Panc1 (cell line): ENCODE results near the gene SGPP2. TPM values are rescaled to one million over a fixed set of nuclear protein-coding genes. Genes with fewer than 3 reads are reported as not detected.

Source experiments
- ATAC-seq: fragments of 200-7000 bp; cut with Tn5 transposase; 2 replicates; pipeline ENCODE4 v1.9.1; 2020; ENCODE audit warnings: mild to moderate bottlenecking, moderate library complexity
- BruUV-seq: library from RNA; stranded (reverse); fragments of 400-500 nt; replicated peaks from 2 replicates; lab custom pipeline; 2021; lab: Mats Ljungman, UMichigan
- CTCF ChIA-PET: fragments of 300-600 bp; sonication (Branson Sonifier 250); formaldehyde crosslinking; loops from one replicate; lab custom pipeline; 2022; ENCODE audit warnings: antibody characterized with exemption; lab: Charles Lee
- POLR2A ChIA-PET: fragments of 300-600 bp; sonication (Branson Sonifier 250); formaldehyde crosslinking; loops from one replicate; lab custom pipeline; 2022; ENCODE audit warnings: antibody characterized with exemption; lab: Charles Lee
- DNase-seq: peaks from one replicate; pipeline ENCODE4 v3.0.0-alpha.2; 2010; ENCODE audit warnings: low read depth, low spot score
- H3K27ac ChIP-seq: 2 replicates; pipeline ENCODE4 v1.5.1; 2011; ENCODE audit warnings: mild to moderate bottlenecking, low read length, inconsistent platforms
- H3K27me3 ChIP-seq: fragments of 200-500 bp; sonication (Bioruptor generic); 2 replicates; pipeline ENCODE4 v1.6.0; 2014; ENCODE audit warnings: low read length, inconsistent platforms; ENCODE audit not compliant: control insufficient read depth, insufficient read depth
- H3K36me3 ChIP-seq: fragments of 200-500 bp; sonication (Bioruptor generic); 2 replicates; pipeline ENCODE4 v1.5.1; 2014; ENCODE audit warnings: inconsistent platforms, mild to moderate bottlenecking, low read length, moderate library complexity; ENCODE audit not compliant: control insufficient read depth, insufficient read depth
- H3K4me1 ChIP-seq: 2 replicates; pipeline ENCODE4 v1.5.1; 2011; ENCODE audit warnings: inconsistent platforms, mild to moderate bottlenecking, low read length, moderate library complexity; ENCODE audit not compliant: control insufficient read depth, insufficient read depth
- H3K4me3 ChIP-seq, 2 experiments: 2 replicates each; pipeline ENCODE4 v1.5.1; 2011 to 2012; ENCODE audit warnings: low read depth in 2 of 2, low read length in 2 of 2, mild to moderate bottlenecking in 2 of 2, inconsistent platforms in 1 of 2, moderate library complexity in 1 of 2
- H3K9me3 ChIP-seq: fragments of 200-500 bp; sonication (Bioruptor generic); 2 replicates; pipeline ENCODE4 v1.5.1; 2014; ENCODE audit warnings: low read depth, mild to moderate bottlenecking, inconsistent platforms, low read length, moderate library complexity; ENCODE audit not compliant: control insufficient read depth, insufficient read depth
- POLR2AphosphoS5 ChIP-seq: IDR thresholded peaks from 2 replicates; pipeline ENCODE4 v1.6.1; 2012; ENCODE audit warnings: mild to moderate bottlenecking, low read depth, low read length, moderate library complexity
- SIN3A ChIP-seq: IDR thresholded peaks from 2 replicates; pipeline ENCODE4 v1.6.1; 2012; ENCODE audit warnings: low read depth, mild to moderate bottlenecking, low read length, moderate library complexity, borderline replicate concordance; ENCODE audit not compliant: insufficient read depth
- TCF7L2 ChIP-seq: IDR thresholded peaks from 2 replicates; pipeline ENCODE4 v1.6.1; 2011; ENCODE audit warnings: mild to moderate bottlenecking, low read depth, low read length, inconsistent platforms
- in situ Hi-C: cut with HindIII; loops from 2 replicates; pipeline ENCODE4 v1.10.0; 2016; ENCODE audit warnings: low sequenced_read_pairs, low pct_unique_long_range_greater_than_20kb
- intact Hi-C: fragments of 100-400 bp; cut with micrococcal nuclease; formaldehyde crosslinking; loops from one replicate; pipeline ENCODE4 v1.10.0; 2022; ENCODE audit not compliant: unreplicated experiment
- total RNA-seq: library from RNA; stranded (reverse); gene quantifications from one replicate; pipeline ENCODE4 v1.2.1, GENCODE V29; 2021; ENCODE audit not compliant: unreplicated experiment
- TF ChIP-seq, protein P1 (sequence below): fragments of 450-650 bp; IDR thresholded peaks from 2 replicates; pipeline ENCODE4 v1.5.1; 2017; ENCODE audit warnings: mild to moderate bottlenecking
- TF ChIP-seq, protein P2 (sequence below), 2 experiments: IDR thresholded peaks; 2 replicates each; pipeline ENCODE4 v1.6.1; 2011 to 2012; ENCODE audit warnings: low read depth in 2 of 2, control low read depth in 1 of 2, low read length in 1 of 2, mild to moderate bottlenecking in 1 of 2, moderate library complexity in 1 of 2; ENCODE audit not compliant: insufficient read depth in 1 of 2

Gene SGPP2
- total RNA-seq, 1 experiment from 2014 or later, result 0.05 TPM

DNA sequence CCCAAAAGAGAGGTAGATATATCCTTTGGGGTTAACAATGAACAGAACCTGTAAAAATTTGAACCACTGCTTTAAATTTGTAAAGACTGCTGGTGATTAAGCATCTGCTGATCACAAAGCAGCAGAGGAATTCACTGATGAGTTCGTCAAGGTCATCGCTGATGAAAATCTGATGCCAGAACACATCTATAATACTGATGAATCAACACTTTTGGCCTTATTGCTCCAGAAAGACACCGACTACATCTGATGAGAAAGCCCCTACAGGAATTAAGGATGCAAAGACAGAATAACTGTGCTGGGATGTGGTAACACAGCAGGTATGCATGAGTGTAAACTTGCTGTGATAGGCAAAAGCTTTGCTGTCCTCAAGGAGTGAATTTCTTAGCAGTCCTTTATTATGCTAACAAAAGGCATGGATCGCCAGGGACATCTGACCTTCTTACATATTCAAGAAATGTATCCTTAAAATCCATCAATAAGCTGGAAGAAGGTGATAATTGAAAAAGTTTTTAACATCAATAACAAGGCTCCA lies 30.5 kb upstream of the SGPP2 start:
- CTCF ChIA-PET, result no interaction called here
- POLR2A ChIA-PET, result no interaction called here
- no peak for DNase-seq

DNA sequence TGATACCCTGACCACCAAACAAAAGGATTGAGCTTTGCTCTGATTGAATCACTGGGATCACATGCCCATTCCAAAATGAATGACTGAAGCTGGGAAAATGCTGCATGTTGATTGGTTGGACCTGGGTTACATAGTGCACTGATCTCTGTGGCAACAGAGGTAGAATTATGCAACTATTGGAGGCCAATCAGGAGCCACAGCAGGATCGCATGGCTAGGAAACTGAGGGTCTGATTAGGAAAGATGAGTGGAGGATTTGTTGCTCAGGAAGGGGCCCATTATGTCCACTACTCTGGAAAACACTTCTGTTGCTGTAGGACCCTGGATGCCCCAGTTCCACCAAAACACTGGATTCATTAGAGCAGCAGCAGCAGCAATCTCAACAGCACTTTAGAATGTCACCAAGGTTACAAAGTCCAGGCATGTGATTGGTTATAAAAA lies 25.9 kb upstream of the SGPP2 start:
- Histone ChIP-seq H3K4me3 (no peak overlapping the region), H3K4me1 (no peaks in the 10 kb centered on the region), H3K27me3 (no peaks in the 10 kb centered on the region), H3K9me3 (no peaks in the 10 kb centered on the region), H3K27ac (no peak overlapping the region), H3K36me3 (no peaks in the 10 kb centered on the region)
- ATAC-seq (no peak), DNase-seq (no peak)
- in situ Hi-C loops, result no loop called here
- no TSS peak for BruUV-seq
- TF ChIP-seq, protein P1, sequence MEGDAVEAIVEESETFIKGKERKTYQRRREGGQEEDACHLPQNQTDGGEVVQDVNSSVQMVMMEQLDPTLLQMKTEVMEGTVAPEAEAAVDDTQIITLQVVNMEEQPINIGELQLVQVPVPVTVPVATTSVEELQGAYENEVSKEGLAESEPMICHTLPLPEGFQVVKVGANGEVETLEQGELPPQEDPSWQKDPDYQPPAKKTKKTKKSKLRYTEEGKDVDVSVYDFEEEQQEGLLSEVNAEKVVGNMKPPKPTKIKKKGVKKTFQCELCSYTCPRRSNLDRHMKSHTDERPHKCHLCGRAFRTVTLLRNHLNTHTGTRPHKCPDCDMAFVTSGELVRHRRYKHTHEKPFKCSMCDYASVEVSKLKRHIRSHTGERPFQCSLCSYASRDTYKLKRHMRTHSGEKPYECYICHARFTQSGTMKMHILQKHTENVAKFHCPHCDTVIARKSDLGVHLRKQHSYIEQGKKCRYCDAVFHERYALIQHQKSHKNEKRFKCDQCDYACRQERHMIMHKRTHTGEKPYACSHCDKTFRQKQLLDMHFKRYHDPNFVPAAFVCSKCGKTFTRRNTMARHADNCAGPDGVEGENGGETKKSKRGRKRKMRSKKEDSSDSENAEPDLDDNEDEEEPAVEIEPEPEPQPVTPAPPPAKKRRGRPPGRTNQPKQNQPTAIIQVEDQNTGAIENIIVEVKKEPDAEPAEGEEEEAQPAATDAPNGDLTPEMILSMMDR, result no peak
- TF ChIP-seq, protein P2, sequence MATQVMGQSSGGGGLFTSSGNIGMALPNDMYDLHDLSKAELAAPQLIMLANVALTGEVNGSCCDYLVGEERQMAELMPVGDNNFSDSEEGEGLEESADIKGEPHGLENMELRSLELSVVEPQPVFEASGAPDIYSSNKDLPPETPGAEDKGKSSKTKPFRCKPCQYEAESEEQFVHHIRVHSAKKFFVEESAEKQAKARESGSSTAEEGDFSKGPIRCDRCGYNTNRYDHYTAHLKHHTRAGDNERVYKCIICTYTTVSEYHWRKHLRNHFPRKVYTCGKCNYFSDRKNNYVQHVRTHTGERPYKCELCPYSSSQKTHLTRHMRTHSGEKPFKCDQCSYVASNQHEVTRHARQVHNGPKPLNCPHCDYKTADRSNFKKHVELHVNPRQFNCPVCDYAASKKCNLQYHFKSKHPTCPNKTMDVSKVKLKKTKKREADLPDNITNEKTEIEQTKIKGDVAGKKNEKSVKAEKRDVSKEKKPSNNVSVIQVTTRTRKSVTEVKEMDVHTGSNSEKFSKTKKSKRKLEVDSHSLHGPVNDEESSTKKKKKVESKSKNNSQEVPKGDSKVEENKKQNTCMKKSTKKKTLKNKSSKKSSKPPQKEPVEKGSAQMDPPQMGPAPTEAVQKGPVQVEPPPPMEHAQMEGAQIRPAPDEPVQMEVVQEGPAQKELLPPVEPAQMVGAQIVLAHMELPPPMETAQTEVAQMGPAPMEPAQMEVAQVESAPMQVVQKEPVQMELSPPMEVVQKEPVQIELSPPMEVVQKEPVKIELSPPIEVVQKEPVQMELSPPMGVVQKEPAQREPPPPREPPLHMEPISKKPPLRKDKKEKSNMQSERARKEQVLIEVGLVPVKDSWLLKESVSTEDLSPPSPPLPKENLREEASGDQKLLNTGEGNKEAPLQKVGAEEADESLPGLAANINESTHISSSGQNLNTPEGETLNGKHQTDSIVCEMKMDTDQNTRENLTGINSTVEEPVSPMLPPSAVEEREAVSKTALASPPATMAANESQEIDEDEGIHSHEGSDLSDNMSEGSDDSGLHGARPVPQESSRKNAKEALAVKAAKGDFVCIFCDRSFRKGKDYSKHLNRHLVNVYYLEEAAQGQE (IDR thresholded peaks at IDR 0.05; ENCODE audit: insufficient read depth in 1 of 2, low read depth in 2 of 2, low read length in 1 of 2), result no peak
- no peak for TF ChIP-seq SIN3A
- no peak for TF ChIP-seq POLR2AphosphoS5
- no peak for TF ChIP-seq TCF7L2
- CTCF ChIA-PET, result no interaction called here
- intact Hi-C loops, result no loop called here
- POLR2A ChIA-PET, result no interaction called here

More for the DNA sequence above, 30.5 kb upstream of the SGPP2 start:
- no peaks in the 10 kb centered on the region for H3K27me3 ChIP-seq
- no TSS peak for BruUV-seq
- no peaks in the 10 kb centered on the region for H3K9me3 ChIP-seq
- ATAC-seq, result no peak
- intact Hi-C loops (no loop called here), in situ Hi-C loops (no loop called here)
- TF ChIP-seq SIN3A (no peak), POLR2AphosphoS5 (no peak), TCF7L2 (no peak)
- TF ChIP-seq, protein P2 (IDR thresholded peaks at IDR 0.05; ENCODE audit: insufficient read depth in 1 of 2, low read depth in 2 of 2, low read length in 1 of 2), result no peak
- H3K4me3 ChIP-seq, result no peak overlapping the region
- H3K36me3 ChIP-seq, result no peaks in the 10 kb centered on the region
- no peaks in the 10 kb centered on the region for H3K4me1 ChIP-seq
- no peak overlapping the region for H3K27ac ChIP-seq
